NOMO-1 treated with dmso at 0.1 percent for 144 hours (cell line): ENCODE measurements around the gene SPAG16.

ENCODE experiments used
- DNase-seq: peaks from one replicate; lab custom pipeline; 2025; ENCODE audit not compliant: unreplicated experiment; lab: John Stamatoyannopoulos, UW

SPAG16 gene

GRCh38 chr2:213537579-213537978 lies 253.3 kb downstream of the SPAG16 start:
- DNase-seq, result no peak

- no peak for DNase-seq
These were observed 260.7 kb downstream of the SPAG16 start for GRCh38 chr2:213544940-213545339.

- no peak for DNase-seq
These were observed 261.2 kb downstream of the SPAG16 start for GRCh38 chr2:213545481-213545880.

GRCh38 chr2:213545964-213546475 lies 261.8 kb downstream of the SPAG16 start:
- DNase-seq, result no peak

GRCh38 chr2:213551526-213551925 lies 267.3 kb downstream of the SPAG16 start:
- DNase-seq, result no peak

GRCh38 chr2:213559053-213559452 lies 274.8 kb downstream of the SPAG16 start:
- DNase-seq, result no peak

GRCh38 chr2:213561759-213562158 lies 277.5 kb downstream of the SPAG16 start:
- DNase-seq, result no peak

GRCh38 chr2:213562539-213563180 lies 278.4 kb downstream of the SPAG16 start:
- DNase-seq, result no peak

- no peak for DNase-seq
These were observed 282.6 kb downstream of the SPAG16 start for GRCh38 chr2:213566846-213567245.

GRCh38 chr2:213609570-213610170 lies 325.4 kb downstream of the SPAG16 start:
- DNase-seq, result no peak

GRCh38 chr2:213627054-213627710 lies 342.9 kb downstream of the SPAG16 start:
- DNase-seq, result no peak

GRCh38 chr2:213627835-213628460 lies 343.7 kb downstream of the SPAG16 start:
- DNase-seq, result no peak

GRCh38 chr2:213640738-213641425 lies 356.6 kb downstream of the SPAG16 start:
- no peak for DNase-seq

GRCh38 chr2:213644926-213645325 lies 360.7 kb downstream of the SPAG16 start:
- DNase-seq, result no peak

- no peak for DNase-seq
These were observed 364.9 kb downstream of the SPAG16 start for GRCh38 chr2:213649176-213649575.

- DNase-seq, result no peak
These were observed 380.6 kb downstream of the SPAG16 start for GRCh38 chr2:213664817-213665216.

GRCh38 chr2:213669657-213670056 lies 385.4 kb downstream of the SPAG16 start:
- no peak for DNase-seq

GRCh38 chr2:213678437-213679218 lies 394.4 kb downstream of the SPAG16 start:
- no peak for DNase-seq

- DNase-seq, result no peak
These were observed 395.6 kb downstream of the SPAG16 start for GRCh38 chr2:213679894-213680293.

- DNase-seq, result no peak
These were observed 398.0 kb downstream of the SPAG16 start for GRCh38 chr2:213682276-213682675.
